Smooth muscle cell (in vitro differentiated cells): ENCODE data around the gene ERCC1. TPM values are rescaled to one million over a fixed set of nuclear protein-coding genes. Genes with fewer than 3 reads are reported as not detected.

Experiments used
- DNase-seq: peaks from one replicate; lab custom pipeline; 2025; ENCODE audit not compliant: unreplicated experiment; lab: John Stamatoyannopoulos, UW
- H2AFZ ChIP-seq: fragments of 200-600 bp; sonication (generic); 2 replicates; pipeline ENCODE4 v1.6.0; 2016; ENCODE audit warnings: antibody characterized with exemption, low read depth, mild to moderate bottlenecking
- H3F3A ChIP-seq: fragments of 200-600 bp; sonication (generic); 2 replicates; pipeline ENCODE4 v1.6.0; 2017; ENCODE audit warnings: antibody characterized with exemption, low read depth
- H3K27ac ChIP-seq: fragments of 200-600 bp; sonication (generic); 2 replicates; pipeline ENCODE4 v1.5.1; 2016; ENCODE audit warnings: low read depth, mild to moderate bottlenecking
- H3K27me3 ChIP-seq: fragments of 200-600 bp; sonication (generic); 2 replicates; pipeline ENCODE4 v1.6.1; 2016; ENCODE audit warnings: low read depth, mild to moderate bottlenecking
- H3K36me3 ChIP-seq: fragments of 200-600 bp; sonication (generic); 2 replicates; pipeline ENCODE4 v1.5.1; 2016; ENCODE audit warnings: low read depth
- H3K4me1 ChIP-seq: fragments of 200-600 bp; sonication (generic); 2 replicates; pipeline ENCODE4 v1.5.1; 2016; ENCODE audit warnings: low read depth
- H3K4me2 ChIP-seq: fragments of 200-600 bp; sonication (generic); 2 replicates; pipeline ENCODE4 v1.6.0; 2016; ENCODE audit warnings: mild to moderate bottlenecking
- H3K4me3 ChIP-seq: fragments of 200-600 bp; sonication (generic); 2 replicates; pipeline ENCODE4 v1.5.1; 2016; ENCODE audit warnings: mild to moderate bottlenecking
- H3K79me2 ChIP-seq: fragments of 200-600 bp; sonication (generic); 2 replicates; pipeline ENCODE4 v1.6.0; 2016; ENCODE audit warnings: low read depth, mild to moderate bottlenecking
- H3K9ac ChIP-seq: fragments of 200-600 bp; sonication (generic); 2 replicates; pipeline ENCODE4 v1.6.0; 2016; ENCODE audit warnings: low read depth
- H3K9me3 ChIP-seq: fragments of 200-600 bp; sonication (generic); replicated peaks from 2 replicates; pipeline ENCODE4 v1.5.1; 2016; ENCODE audit warnings: low read depth
- H4K20me1 ChIP-seq: fragments of 200-600 bp; sonication (generic); 2 replicates; pipeline ENCODE4 v1.6.0; 2016; ENCODE audit warnings: low read depth
- WGBS: methylation state at CpG from one replicate; pipeline ENCODE4 v1.1.7; 2016; ENCODE audit warnings: low lambda C conversion rate; 5-methylcytosine and 5-hydroxymethylcytosine counted together
- polyA plus RNA-seq: library from polyadenylated mRNA; unstranded; fragments of >200 nt; fragmentation: Nextera tagmentation; extraction: Ambion mirVana; gene quantifications from 2 replicates; pipeline ENCODE4 v1.2.1, GENCODE V29; 2016
- total RNA-seq: library from RNA; depleted of rRNA; stranded (reverse); fragments of >200 nt; gene quantifications from 2 replicates; pipeline ENCODE4 v1.2.3, GENCODE V29; 2014
- TF ChIP-seq, protein P1 (sequence below): fragments of 200-600 bp; sonication (generic); IDR thresholded peaks from 2 replicates; pipeline ENCODE4 v1.5.1; 2017; ENCODE audit warnings: borderline replicate concordance, mild to moderate bottlenecking, antibody characterized with exemption; ENCODE audit not compliant: insufficient read depth, poor library complexity, severe bottlenecking

The ERCC1 gene
- total and polyA plus RNA-seq, 2 experiments from 2014 or later: 72.6 to 90.4 TPM

DNA sequence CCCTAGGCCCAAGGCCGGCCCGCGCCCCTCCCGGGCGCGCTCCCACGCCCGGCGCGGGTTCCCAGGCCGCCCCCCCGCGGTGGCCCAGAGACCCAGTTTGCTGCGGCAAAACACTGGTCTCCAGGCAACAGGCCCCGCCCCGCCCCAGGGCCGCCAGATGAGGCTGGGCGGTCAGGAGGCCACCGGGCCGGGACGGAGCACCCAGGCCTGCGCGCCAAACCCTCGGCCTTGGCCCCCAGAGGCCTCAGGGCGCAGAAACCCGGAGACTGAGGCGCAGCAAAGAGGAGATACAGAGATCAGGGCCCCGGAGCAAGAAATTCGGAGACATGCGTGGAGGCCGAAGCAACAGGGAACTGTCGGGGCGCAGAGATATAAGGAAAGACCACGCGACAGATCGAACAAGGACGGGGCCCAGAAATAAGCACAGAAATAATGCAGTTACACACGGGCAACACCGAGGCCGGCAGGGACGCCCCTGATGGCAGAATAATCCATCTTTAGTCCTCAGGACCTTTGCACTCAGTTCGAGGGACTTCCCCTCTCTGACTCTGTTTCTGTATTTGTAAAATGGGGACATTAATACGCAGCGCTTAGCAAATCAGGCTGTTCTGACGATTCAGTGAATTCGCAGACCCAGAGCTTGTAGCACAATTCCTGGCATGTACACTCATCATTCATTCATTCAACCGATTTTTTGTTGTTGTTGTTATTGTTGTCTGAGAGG, 20.8 kb upstream of the ERCC1 start:
- DNase-seq: peak; percentile 75
- no peaks in the 10 kb centered on the region for H3K79me2 ChIP-seq
- H3K4me3 ChIP-seq: peak overlapping the region; percentile 64
- peak overlapping the region; percentile 99 for H3K27ac ChIP-seq
- H3F3A ChIP-seq: peaks cover 27% of the 10 kb centered on the region
- H3K4me1 ChIP-seq: peaks cover 5% of the 10 kb centered on the region
- peak overlapping the region; percentile 96 for H3K4me2 ChIP-seq
- H2AFZ ChIP-seq: no peak overlapping the region
- no peaks in the 10 kb centered on the region for H3K36me3 ChIP-seq
- WGBS: 22% methylated on average over 39 of the region's 47 CpGs
- no peaks in the 10 kb centered on the region for H3K27me3 ChIP-seq
- TF ChIP-seq, protein P1, sequence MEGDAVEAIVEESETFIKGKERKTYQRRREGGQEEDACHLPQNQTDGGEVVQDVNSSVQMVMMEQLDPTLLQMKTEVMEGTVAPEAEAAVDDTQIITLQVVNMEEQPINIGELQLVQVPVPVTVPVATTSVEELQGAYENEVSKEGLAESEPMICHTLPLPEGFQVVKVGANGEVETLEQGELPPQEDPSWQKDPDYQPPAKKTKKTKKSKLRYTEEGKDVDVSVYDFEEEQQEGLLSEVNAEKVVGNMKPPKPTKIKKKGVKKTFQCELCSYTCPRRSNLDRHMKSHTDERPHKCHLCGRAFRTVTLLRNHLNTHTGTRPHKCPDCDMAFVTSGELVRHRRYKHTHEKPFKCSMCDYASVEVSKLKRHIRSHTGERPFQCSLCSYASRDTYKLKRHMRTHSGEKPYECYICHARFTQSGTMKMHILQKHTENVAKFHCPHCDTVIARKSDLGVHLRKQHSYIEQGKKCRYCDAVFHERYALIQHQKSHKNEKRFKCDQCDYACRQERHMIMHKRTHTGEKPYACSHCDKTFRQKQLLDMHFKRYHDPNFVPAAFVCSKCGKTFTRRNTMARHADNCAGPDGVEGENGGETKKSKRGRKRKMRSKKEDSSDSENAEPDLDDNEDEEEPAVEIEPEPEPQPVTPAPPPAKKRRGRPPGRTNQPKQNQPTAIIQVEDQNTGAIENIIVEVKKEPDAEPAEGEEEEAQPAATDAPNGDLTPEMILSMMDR: no peak
- no peaks in the 10 kb centered on the region for H4K20me1 ChIP-seq
- peak overlapping the region; percentile 99 for H3K9ac ChIP-seq
- H3K9me3 ChIP-seq: no peaks in the 10 kb centered on the region

DNA sequence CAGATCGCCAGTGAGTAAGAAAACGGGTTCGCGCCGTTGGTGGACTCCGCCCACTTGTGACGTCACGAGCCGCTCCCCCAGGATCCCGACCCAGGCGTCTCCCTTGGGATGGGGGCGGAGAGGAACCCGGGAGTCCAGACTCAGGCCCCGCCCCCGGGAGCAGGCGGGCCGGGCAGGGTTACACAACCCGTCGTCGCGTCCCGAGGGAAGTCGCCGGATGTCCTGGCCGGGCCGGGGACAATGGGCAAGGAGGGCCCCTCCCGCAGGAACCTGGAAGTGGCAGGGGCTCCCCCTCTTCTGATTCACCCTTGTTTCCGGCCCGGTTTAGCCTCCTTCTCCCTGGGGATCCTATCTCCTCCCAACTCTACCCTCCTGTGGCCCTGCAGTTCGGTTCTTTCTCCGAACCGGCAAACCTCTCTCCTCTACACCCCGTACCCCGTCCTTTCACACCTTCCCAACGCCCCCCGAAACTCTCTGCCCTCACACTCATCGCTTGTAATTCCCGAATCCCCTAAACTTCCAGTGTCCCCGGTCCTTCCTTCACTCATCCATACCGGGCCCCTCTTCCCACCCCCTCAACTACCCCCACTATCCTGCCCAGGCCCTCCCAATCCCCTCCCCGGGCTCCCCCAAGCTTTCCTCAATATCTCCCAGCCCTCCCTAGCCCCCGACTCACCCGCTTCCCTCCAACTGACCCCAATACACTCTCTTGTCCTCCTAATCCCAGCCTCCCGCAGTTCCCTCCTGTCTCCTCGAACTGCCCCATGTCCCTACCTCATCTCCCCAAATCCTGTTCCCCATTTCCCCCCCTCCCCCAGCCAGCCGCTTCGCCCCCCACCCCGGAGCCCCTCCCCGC, 20.0 kb upstream of the ERCC1 start:
- DNase-seq: peak; percentile 96
- Histone ChIP-seq H2AFZ (no peak overlapping the region), H3K27ac (peak overlapping the region; percentile 99), H3K9ac (peak overlapping the region; percentile 99), H3K9me3 (no peaks in the 10 kb centered on the region), H3K4me1 (peaks cover 5% of the 10 kb centered on the region), H3K4me3 (peak overlapping the region; percentile 64), H3K27me3 (no peaks in the 10 kb centered on the region), H4K20me1 (no peaks in the 10 kb centered on the region), H3F3A (peaks cover 33% of the 10 kb centered on the region), H3K36me3 (no peaks in the 10 kb centered on the region), H3K79me2 (no peaks in the 10 kb centered on the region), H3K4me2 (peak overlapping the region; percentile 96)
- TF ChIP-seq, protein P1: no peak
- 1% methylated on average over 45 of the region's 49 CpGs for WGBS

DNA sequence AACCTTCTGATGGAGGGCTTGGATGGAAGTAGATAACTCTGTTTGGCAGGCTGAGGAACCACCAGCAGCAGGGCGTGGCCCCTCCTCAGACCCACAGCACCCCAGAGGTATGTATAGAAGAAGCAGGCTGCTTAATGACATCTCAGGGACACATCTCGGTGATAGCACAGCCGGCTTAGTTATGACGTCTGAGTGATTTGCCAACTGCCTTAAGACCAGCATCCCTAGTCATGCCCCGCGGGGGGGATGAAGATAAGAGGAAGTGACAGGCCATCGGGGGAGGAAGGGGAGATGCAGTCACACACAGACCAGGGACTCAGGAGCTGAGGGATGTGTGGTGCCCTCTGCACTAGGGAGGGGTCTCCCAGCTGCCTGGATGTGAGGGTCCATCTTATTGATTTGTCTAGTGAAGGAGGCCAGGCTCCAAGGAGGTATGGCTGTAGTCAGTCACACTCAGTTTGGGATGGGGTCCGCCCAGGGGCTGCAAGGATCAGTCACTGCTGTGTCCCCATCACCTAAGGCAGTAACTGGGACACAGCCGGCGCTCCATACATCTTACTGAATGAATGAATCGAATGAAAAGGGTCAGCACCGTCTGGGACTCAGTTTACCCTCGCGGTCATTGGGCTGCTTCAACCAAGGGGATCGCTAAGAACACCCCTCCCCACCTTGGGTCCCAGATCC, 19.2 kb upstream of the ERCC1 start:
- H3K4me2 ChIP-seq: peak overlapping the region; percentile 96
- no peaks in the 10 kb centered on the region for H4K20me1 ChIP-seq
- no peak for DNase-seq
- H3K9me3 ChIP-seq: no peaks in the 10 kb centered on the region
- peak overlapping the region; percentile 99 for H3K27ac ChIP-seq
- H3K79me2 ChIP-seq: no peaks in the 10 kb centered on the region
- H3K27me3 ChIP-seq: no peaks in the 10 kb centered on the region
- no peak overlapping the region for H2AFZ ChIP-seq
- H3F3A ChIP-seq: peaks cover 33% of the 10 kb centered on the region
- 12% methylated on average over 15 of the region's 15 CpGs for WGBS
- peak overlapping the region; percentile 99 for H3K9ac ChIP-seq
- H3K36me3 ChIP-seq: no peaks in the 10 kb centered on the region
- TF ChIP-seq, protein P1: no peak
- H3K4me1 ChIP-seq: peaks cover 5% of the 10 kb centered on the region
- peak overlapping the region; percentile 64 for H3K4me3 ChIP-seq
